AG08396 (cell line): ENCODE measurements around the gene RAPGEF5.
"Not testable (repeated sequence)": the region's sequence is repeated elsewhere in the genome, so short reads cannot be mapped to it uniquely, and the experiment has no call there.

ENCODE experiments used
- DNase-seq: peaks from one replicate; pipeline ENCODE4 v3.0.0; 2012; ENCODE audit warnings: low spot score, mixed read lengths

Gene RAPGEF5

GRCh38 chr7:22082553-22082885 is 274.4 kb downstream of the RAPGEF5 start:
- no peak for DNase-seq

- DNase-seq, result not testable (repeated sequence)
Measured at GRCh38 chr7:22080219-22080618, 276.7 kb downstream of the RAPGEF5 start.

GRCh38 chr7:22078872-22079271 is 278.1 kb downstream of the RAPGEF5 start:
- DNase-seq, result not testable (repeated sequence)

- no peak for DNase-seq
Measured at GRCh38 chr7:22075561-22075960, 281.4 kb downstream of the RAPGEF5 start.

- no peak for DNase-seq
Measured at GRCh38 chr7:22074897-22075296, 282.1 kb downstream of the RAPGEF5 start.
